Dendritic cell treated with granulocyte-macrophage colony-stimulating factor and Interleukin-4, amounts not matched to agents 40 ng/mL and 50 ng/mL, for 4 days (primary cell): ENCODE measurements around the gene TUNAR.

ENCODE experiments used
- H3K27ac Mint-ChIP-seq: one replicate; pipeline ENCODE4 v1.8.0; 2022; ENCODE audit warnings: mild to moderate bottlenecking, mixed read lengths
- H3K27me3 Mint-ChIP-seq: one replicate; pipeline ENCODE4 v1.8.0; 2022; ENCODE audit warnings: mild to moderate bottlenecking, mixed read lengths
- H3K36me3 Mint-ChIP-seq: one replicate; pipeline ENCODE4 v1.8.0; 2022; ENCODE audit warnings: low read depth, mixed read lengths
- H3K4me1 Mint-ChIP-seq: one replicate; pipeline ENCODE4 v1.8.0; 2022; ENCODE audit warnings: low read depth, mixed read lengths
- H3K4me3 Mint-ChIP-seq: one replicate; pipeline ENCODE4 v1.8.0; 2022; ENCODE audit warnings: mild to moderate bottlenecking, moderate library complexity, mixed read lengths
- H3K9me3 Mint-ChIP-seq: one replicate; pipeline ENCODE4 v1.8.0; 2022; ENCODE audit warnings: mixed read lengths
- intact Hi-C: fragments of 100-400 bp; cut with micrococcal nuclease; formaldehyde crosslinking; loops from one replicate; pipeline ENCODE4 v1.15.0; 2022

TUNAR gene

GRCh38 chr14:95876761-95877538, at the start of gene TUNAR:
TUNAR (plus strand) TSS chr14:95876832.
- no peak within 1 kb of the TSS for H3K27ac Mint-ChIP-seq
- no peaks in the 10 kb centered on the region for H3K36me3 Mint-ChIP-seq
- peaks cover 40% of the 10 kb centered on the region for H3K27me3 Mint-ChIP-seq
- no peaks in the 10 kb centered on the region for H3K9me3 Mint-ChIP-seq
- H3K4me1 Mint-ChIP-seq: no peaks in the 10 kb centered on the region
- H3K4me3 Mint-ChIP-seq: no peak within 1 kb of the TSS
- intact Hi-C loops: no loop called here

GRCh38 chr14:95828649-95829265, 47.9 kb upstream of the TUNAR start:
- Mint-ChIP-seq H3K27ac (no peak overlapping the region), H3K36me3 (no peaks in the 10 kb centered on the region), H3K27me3 (peaks cover 3% of the 10 kb centered on the region)

GRCh38 chr14:95829321-95829720, 47.3 kb upstream of the TUNAR start:
- H3K27ac Mint-ChIP-seq: no peak overlapping the region
- no peaks in the 10 kb centered on the region for H3K4me1 Mint-ChIP-seq
- no peaks in the 10 kb centered on the region for H3K36me3 Mint-ChIP-seq
- intact Hi-C loops: no loop called here
- H3K27me3 Mint-ChIP-seq: peaks cover 3% of the 10 kb centered on the region
- H3K9me3 Mint-ChIP-seq: no peaks in the 10 kb centered on the region
- H3K4me3 Mint-ChIP-seq: no peak overlapping the region

More at GRCh38 chr14:95828649-95829265, 47.9 kb upstream of the TUNAR start:
- H3K9me3 Mint-ChIP-seq: no peaks in the 10 kb centered on the region
- H3K4me1 Mint-ChIP-seq: no peaks in the 10 kb centered on the region
- intact Hi-C loops: no loop called here
- no peak overlapping the region for H3K4me3 Mint-ChIP-seq

- Mint-ChIP-seq H3K9me3 (peaks cover 5% of the 10 kb centered on the region), H3K27me3 (peaks cover 3% of the 10 kb centered on the region), H3K4me3 (no peak overlapping the region), H3K4me1 (peaks cover 3% of the 10 kb centered on the region), H3K27ac (no peak overlapping the region), H3K36me3 (no peaks in the 10 kb centered on the region)
- intact Hi-C loops: no loop called here
Measured at GRCh38 chr14:95830386-95830785, 46.2 kb upstream of the TUNAR start.

GRCh38 chr14:95831041-95831440, 45.6 kb upstream of the TUNAR start:
- Mint-ChIP-seq H3K27ac (no peak overlapping the region), H3K9me3 (peaks cover 9% of the 10 kb centered on the region), H3K36me3 (no peaks in the 10 kb centered on the region), H3K4me1 (peaks cover 5% of the 10 kb centered on the region), H3K4me3 (no peak overlapping the region), H3K27me3 (peaks cover 3% of the 10 kb centered on the region)
- intact Hi-C loops: no loop called here

GRCh38 chr14:95831468-95831867, 45.2 kb upstream of the TUNAR start:
- Mint-ChIP-seq H3K9me3 (peaks cover 9% of the 10 kb centered on the region), H3K36me3 (no peaks in the 10 kb centered on the region), H3K4me3 (no peak overlapping the region), H3K27ac (no peak overlapping the region), H3K4me1 (peaks cover 5% of the 10 kb centered on the region), H3K27me3 (peaks cover 3% of the 10 kb centered on the region)
- intact Hi-C loops: no loop called here

- intact Hi-C loops: no loop called here
- no peak overlapping the region for H3K4me3 Mint-ChIP-seq
- H3K27me3 Mint-ChIP-seq: peaks cover 3% of the 10 kb centered on the region
- H3K27ac Mint-ChIP-seq: no peak overlapping the region
- H3K9me3 Mint-ChIP-seq: peaks cover 9% of the 10 kb centered on the region
- peaks cover 5% of the 10 kb centered on the region for H3K4me1 Mint-ChIP-seq
- no peaks in the 10 kb centered on the region for H3K36me3 Mint-ChIP-seq
Measured at GRCh38 chr14:95832012-95832411, 44.6 kb upstream of the TUNAR start.

GRCh38 chr14:95833429-95833828, 43.2 kb upstream of the TUNAR start:
- peaks cover 9% of the 10 kb centered on the region for H3K9me3 Mint-ChIP-seq
- H3K36me3 Mint-ChIP-seq: no peaks in the 10 kb centered on the region
- H3K4me3 Mint-ChIP-seq: no peak overlapping the region
- intact Hi-C loops: no loop called here
- H3K4me1 Mint-ChIP-seq: peaks cover 5% of the 10 kb centered on the region
- H3K27ac Mint-ChIP-seq: no peak overlapping the region
- peaks cover 3% of the 10 kb centered on the region for H3K27me3 Mint-ChIP-seq

GRCh38 chr14:95834496-95834895, 42.1 kb upstream of the TUNAR start:
- intact Hi-C loops: no loop called here
- Mint-ChIP-seq H3K27me3 (peaks cover 3% of the 10 kb centered on the region), H3K36me3 (no peaks in the 10 kb centered on the region), H3K9me3 (peaks cover 9% of the 10 kb centered on the region), H3K27ac (no peak overlapping the region), H3K4me3 (no peak overlapping the region), H3K4me1 (peaks cover 5% of the 10 kb centered on the region)

GRCh38 chr14:95835121-95835730, 41.4 kb upstream of the TUNAR start:
- intact Hi-C loops: no loop called here
- H3K27me3 Mint-ChIP-seq: peaks cover 3% of the 10 kb centered on the region
- no peak overlapping the region for H3K27ac Mint-ChIP-seq
- no peak overlapping the region for H3K4me3 Mint-ChIP-seq
- peaks cover 5% of the 10 kb centered on the region for H3K4me1 Mint-ChIP-seq
- H3K36me3 Mint-ChIP-seq: no peaks in the 10 kb centered on the region
- peaks cover 9% of the 10 kb centered on the region for H3K9me3 Mint-ChIP-seq

GRCh38 chr14:95838862-95839261, 37.8 kb upstream of the TUNAR start:
- H3K9me3 Mint-ChIP-seq: peaks cover 9% of the 10 kb centered on the region
- intact Hi-C loops: no loop called here
- no peak overlapping the region for H3K27ac Mint-ChIP-seq
- H3K27me3 Mint-ChIP-seq: no peaks in the 10 kb centered on the region
- no peaks in the 10 kb centered on the region for H3K36me3 Mint-ChIP-seq
- peaks cover 5% of the 10 kb centered on the region for H3K4me1 Mint-ChIP-seq
- H3K4me3 Mint-ChIP-seq: no peak overlapping the region

GRCh38 chr14:95840094-95840700, 36.4 kb upstream of the TUNAR start:
- Mint-ChIP-seq H3K27ac (no peak overlapping the region), H3K27me3 (no peaks in the 10 kb centered on the region)
- intact Hi-C loops: no loop called here

GRCh38 chr14:95841668-95842067, 35.0 kb upstream of the TUNAR start:
- H3K27ac Mint-ChIP-seq: no peak overlapping the region

More at GRCh38 chr14:95840094-95840700, 36.4 kb upstream of the TUNAR start:
- peaks cover 4% of the 10 kb centered on the region for H3K4me1 Mint-ChIP-seq
- no peak overlapping the region for H3K4me3 Mint-ChIP-seq
- H3K9me3 Mint-ChIP-seq: peaks cover 6% of the 10 kb centered on the region
- no peaks in the 10 kb centered on the region for H3K36me3 Mint-ChIP-seq

GRCh38 chr14:95849761-95850160, 26.9 kb upstream of the TUNAR start:
- peaks cover 3% of the 10 kb centered on the region for H3K27me3 Mint-ChIP-seq
- no peaks in the 10 kb centered on the region for H3K4me1 Mint-ChIP-seq
- intact Hi-C loops: no loop called here
- no peak overlapping the region for H3K27ac Mint-ChIP-seq
- H3K36me3 Mint-ChIP-seq: no peaks in the 10 kb centered on the region
- no peak overlapping the region for H3K4me3 Mint-ChIP-seq
- H3K9me3 Mint-ChIP-seq: no peaks in the 10 kb centered on the region

More at GRCh38 chr14:95841668-95842067, 35.0 kb upstream of the TUNAR start:
- Mint-ChIP-seq H3K4me3 (no peak overlapping the region), H3K36me3 (no peaks in the 10 kb centered on the region), H3K27me3 (peaks cover 3% of the 10 kb centered on the region), H3K9me3 (no peaks in the 10 kb centered on the region), H3K4me1 (no peaks in the 10 kb centered on the region)
- intact Hi-C loops: no loop called here
